ENCODE results near the gene LSM3.

LSM3 gene

GRCh38 chr3:14178247-14179113, at the start of gene LSM3, which contains the start of gene XPC:
Gene LSM3 (plus strand): TSS chr3:14178817. CDS start chr3:14178861, 44 bp downstream.
Gene XPC (minus strand): TSS chr3:14178601. CDS start chr3:14178568, 33 bp downstream.
- DNase-seq: peak; percentile 99

- no peak for DNase-seq
Observed at GRCh38 chr3:14129296-14129695, 49.3 kb upstream of the LSM3 start.

GRCh38 chr3:14130230-14130629, 48.4 kb upstream of the LSM3 start:
- DNase-seq: no peak

DNA sequence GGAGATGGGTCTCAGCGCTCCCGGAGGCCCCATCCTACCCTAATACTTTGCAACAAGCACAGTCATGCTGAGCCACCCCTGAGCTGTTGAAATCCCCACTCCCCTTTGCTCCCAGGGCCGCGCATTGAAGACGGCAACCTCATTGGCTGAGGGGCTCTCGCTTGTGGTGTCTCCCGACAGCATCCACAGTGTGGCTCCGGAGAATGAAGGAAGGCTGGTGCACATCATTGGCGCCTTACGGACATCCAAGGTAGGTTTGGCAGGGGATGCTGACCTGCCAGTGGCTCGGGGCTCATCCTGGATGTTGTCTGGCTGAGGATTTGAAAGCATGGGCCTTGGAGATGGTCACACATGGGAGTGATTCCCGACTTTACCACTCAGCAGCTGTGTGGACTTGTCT, 47.9 kb upstream of the LSM3 start:
- DNase-seq: no peak

- no peak for DNase-seq
Observed at GRCh38 chr3:14131134-14131533, 47.5 kb upstream of the LSM3 start.

- no peak for DNase-seq
Observed at GRCh38 chr3:14132120-14132519, 46.5 kb upstream of the LSM3 start.

- DNase-seq: no peak
Observed at GRCh38 chr3:14132689-14133088, 45.9 kb upstream of the LSM3 start.

DNA sequence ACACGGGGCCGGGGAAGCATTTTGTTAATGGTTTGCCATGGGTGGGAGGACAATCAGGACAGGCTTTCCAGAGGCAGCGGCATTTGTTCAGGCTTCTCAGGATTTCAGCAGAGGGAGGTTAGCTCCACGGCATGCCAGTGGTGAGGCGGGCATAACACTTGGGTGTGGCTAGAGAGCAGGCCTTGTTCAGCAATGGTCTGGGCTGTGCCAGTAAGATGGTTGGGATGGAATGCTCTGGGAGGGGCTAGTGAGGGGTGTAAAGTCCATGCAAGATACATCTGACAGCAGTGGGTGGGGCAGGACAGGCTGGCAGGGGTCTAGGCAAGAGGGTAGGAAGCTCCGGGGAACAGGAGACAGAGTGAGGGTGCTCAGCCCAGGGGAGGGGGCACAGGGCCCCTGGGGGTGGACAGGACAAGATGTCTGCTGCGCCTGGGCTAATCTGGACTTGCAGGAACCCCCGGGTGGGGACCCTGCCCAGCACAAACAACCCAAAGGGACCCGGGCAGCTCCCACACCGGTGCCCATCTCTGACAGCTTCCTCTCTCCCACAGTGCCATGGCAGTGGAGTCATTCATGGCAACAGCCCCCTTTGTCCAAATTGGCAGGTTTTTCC, 45.3 kb upstream of the LSM3 start:
- no peak for DNase-seq

GRCh38 chr3:14133876-14134275, 44.7 kb upstream of the LSM3 start:
- DNase-seq: peak; percentile 34

GRCh38 chr3:14134291-14134690, 44.3 kb upstream of the LSM3 start:
- no peak for DNase-seq

DNA sequence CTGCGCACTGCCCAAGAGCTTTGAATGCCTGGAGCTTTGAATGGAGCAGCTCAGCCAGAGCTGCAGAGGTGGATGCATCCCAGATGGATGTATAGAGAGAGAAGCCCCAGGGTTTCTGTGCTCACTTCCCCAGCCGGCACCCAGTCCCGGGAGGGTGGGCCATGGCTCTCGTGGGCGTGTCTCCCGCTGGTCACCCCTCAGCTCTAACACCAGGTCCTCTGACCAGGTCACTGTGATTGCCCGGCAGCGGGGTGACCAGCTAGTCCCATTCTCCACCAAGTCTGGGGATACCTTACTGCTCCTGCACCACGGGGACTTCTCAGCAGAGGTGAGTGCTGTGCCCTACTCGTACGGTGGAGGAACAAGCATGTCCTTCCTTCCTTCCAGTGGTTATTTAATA, 43.0 kb upstream of the LSM3 start:
- no peak for DNase-seq

GRCh38 chr3:14137004-14137403, 41.6 kb upstream of the LSM3 start:
- DNase-seq: no peak

GRCh38 chr3:14137445-14137844, 41.2 kb upstream of the LSM3 start:
- DNase-seq: no peak

DNA sequence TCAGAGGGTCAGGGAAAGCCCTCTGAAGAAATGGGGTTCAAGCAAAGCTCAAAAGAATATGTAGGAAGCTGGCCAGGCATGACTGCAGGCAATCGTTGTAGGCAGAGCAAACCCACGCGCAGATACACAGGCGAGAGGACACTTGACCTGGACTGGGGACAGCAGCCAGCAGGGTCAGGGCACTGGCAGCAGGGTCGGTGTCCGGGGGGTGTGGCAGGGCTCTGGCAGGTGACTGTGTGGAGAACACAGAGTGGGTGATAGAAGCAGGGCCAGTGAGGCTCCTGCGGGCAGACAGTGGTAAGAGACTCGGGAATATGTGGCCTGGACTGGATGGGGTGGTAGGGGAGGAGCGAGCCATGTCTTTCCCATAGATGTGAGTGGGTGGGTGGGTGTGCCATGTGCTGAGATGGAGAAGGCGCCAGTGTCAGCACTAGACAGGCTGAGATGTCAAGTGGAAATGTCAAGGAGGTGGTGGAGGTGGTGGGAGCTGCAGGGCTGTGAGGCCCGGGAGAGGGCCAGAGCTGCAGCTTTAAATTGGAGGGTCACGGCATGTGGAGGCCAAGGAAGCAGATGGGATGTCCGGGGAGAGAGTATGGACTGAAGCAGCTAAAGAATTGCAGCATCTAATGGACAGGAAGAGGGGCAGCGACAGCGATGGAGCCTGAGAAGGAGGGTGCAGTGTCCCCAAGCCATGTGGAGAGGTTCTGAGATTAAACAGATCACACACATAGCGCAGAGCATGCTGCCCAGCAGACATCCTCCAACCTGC, 40.3 kb upstream of the LSM3 start:
- no peak for DNase-seq

DNA sequence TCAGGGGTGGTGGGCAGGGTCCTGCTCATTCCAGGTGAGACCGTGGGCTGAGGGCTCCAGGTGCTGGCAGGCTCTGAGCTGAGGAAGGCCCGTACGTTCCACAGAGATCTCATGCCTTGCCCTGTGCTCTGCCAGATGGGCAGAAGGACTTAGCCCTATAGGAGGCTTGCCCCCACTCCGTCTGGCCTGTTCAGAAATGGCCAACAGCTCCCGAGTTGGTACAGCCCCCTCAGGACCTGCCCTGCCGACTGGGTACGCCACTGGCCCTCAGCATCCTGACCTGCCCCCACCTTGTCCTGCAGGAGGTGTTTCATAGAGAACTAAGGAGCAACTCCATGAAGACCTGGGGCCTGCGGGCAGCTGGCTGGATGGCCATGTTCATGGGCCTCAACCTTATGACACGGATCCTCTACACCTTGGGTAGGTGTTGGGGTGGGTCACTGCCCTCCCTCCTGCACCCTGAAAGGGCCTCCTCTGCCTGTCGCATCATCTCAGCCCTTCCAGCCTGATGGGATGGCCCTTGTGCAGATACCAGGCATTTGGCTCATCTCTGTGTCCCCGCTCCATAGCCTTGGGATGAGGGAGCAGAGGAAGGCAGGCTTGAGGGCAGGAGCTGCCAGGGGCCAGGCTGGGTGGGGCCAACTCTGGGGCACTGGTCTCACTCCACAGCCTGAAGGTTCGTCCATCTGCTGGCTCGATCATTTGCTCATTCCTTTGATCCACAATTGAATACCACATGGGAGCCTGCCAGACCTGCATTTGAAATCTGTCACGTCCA, 39.5 kb upstream of the LSM3 start:
- DNase-seq: no peak

DNA sequence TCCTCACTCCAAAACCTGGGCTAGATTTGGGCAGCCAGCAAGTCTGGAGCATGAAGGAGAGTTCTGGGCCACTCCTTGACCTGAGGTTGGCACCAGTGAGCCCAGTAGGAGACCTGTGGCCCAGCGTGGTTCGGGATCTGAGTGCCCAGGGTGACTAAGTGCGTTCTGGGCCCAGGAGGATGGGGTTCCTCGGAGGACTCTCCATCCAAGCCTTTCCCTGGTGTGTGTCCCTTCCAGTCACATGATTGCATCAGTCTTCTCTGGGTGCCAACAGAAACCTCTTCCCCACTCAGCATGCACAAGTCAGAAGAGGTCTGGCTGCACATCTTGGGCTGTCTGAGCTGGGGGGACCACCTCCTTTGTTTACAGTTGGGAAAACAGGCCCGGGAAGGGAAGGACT, 38.8 kb upstream of the LSM3 start:
- no peak for DNase-seq

DNA sequence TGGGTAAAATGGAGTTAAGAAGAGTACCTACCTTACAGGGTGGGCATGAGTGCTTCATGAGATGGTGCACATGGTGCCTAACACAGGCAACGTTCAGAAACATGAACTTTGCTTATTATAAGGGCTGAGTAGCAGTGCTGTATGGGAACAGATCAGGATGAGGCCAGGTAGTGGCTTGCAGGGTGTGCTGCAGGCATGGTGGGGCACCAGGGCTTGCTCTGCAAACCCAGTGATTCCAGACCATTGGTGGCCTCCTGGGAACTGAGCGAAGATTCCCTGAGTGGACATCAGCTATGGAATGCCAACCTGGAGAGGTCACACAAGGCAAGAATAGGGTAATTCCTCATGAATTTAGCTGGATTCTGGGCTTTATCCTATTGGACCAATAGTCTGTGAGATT, 37.9 kb upstream of the LSM3 start:
- no peak for DNase-seq

DNA sequence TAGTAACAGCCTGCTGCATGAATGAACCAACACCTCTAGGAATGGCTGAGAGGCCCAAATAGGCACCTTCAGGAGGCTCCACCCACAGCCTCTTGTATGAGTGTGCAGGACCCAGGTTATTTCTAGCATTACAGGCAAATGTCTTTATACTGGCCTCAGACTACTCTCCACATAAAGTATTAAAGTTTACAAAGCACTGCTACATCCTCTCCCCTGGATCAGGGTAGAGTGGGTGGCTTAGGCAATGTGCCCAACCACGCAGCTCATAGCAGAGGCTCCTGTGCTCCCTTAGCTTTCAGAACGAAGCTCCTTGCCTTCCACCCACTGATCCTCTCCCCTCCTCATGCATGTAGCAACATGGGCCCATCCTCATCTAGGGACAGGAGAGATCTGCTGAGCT, 37.5 kb upstream of the LSM3 start:
- DNase-seq: peak; percentile 19

GRCh38 chr3:14141602-14142341, 36.8 kb upstream of the LSM3 start:
- no peak for DNase-seq

- DNase-seq: no peak
Observed at GRCh38 chr3:14142567-14143270, 35.9 kb upstream of the LSM3 start.

All from EL (cell line).